ENCODE results near the gene FAM184A. TPM values are rescaled to one million over a fixed set of nuclear protein-coding genes. Genes with fewer than 3 reads are reported as not detected.

The FAM184A gene
- total and polyA plus RNA-seq, 9 of the 15 experiments (the other 6 are each of a cell fraction or from before 2014, with no cell fraction given) = 6.4 to 18.7 (median 13.1) TPM

GRCh38 chr6:118967239-118967638 lies 111.2 kb downstream of the FAM184A start (continued):
- TF ChIP-seq RAD21 (CRISPR knock-in tag; conservative IDR thresholded peaks at IDR 0.05 in 1 of 2, IDR thresholded peaks at IDR 0.05 in 1 of 2) = no peak

- no peaks in the 10 kb centered on the region for H3K27me3 ChIP-seq (ENCODE audit: control insufficient read depth in 2 of 2, insufficient read depth in 2 of 2, low read length in 2 of 2)
- H3K9ac ChIP-seq (ENCODE audit: insufficient read depth in 1 of 2, low read depth in 2 of 2, low read length in 2 of 2) = no peak overlapping the region
- H3K27ac ChIP-seq (ENCODE audit: extremely low read depth, low read depth, low read length) = no peak overlapping the region
- H2AFZ ChIP-seq (ENCODE audit: low read depth, low read length) = no peak overlapping the region
- no peak for TF ChIP-seq MIER1 (IDR thresholded peaks at IDR 0.05; ENCODE audit: low read depth)
- no peak for TF ChIP-seq CREBBP (IDR thresholded peaks at IDR 0.05; ENCODE audit: low read depth, low read length)
- TF ChIP-seq BRF1 (IDR thresholded peaks at IDR 0.05; ENCODE audit: borderline replicate concordance, extremely low read depth, insufficient read length) = no peak
- TF ChIP-seq FOXA1 (IDR thresholded peaks at IDR 0.05; ENCODE audit: borderline replicate concordance) = no peak
- TF ChIP-seq ESRRB (CRISPR knock-in tag; IDR thresholded peaks at IDR 0.05; ENCODE audit: borderline replicate concordance) = no peak
- TF ChIP-seq ATF7 (IDR thresholded peaks at IDR 0.05) = no peak
- TF ChIP-seq HDAC2 (IDR thresholded peaks at IDR 0.05) = no peak
- no peak for TF ChIP-seq POLR2H (tag; IDR thresholded peaks at IDR 0.05; ENCODE audit: low read depth)
- TF ChIP-seq CHD2 (IDR thresholded peaks at IDR 0.05; ENCODE audit: low read depth, low read length) = no peak
- no peak for TF ChIP-seq KAT8 (IDR thresholded peaks at IDR 0.05; ENCODE audit: low read depth)
- no peak for TF ChIP-seq C11orf30 (IDR thresholded peaks at IDR 0.05; ENCODE audit: low read depth)
- TF ChIP-seq POLR2G (IDR thresholded peaks at IDR 0.05; ENCODE audit: low read depth, low read length) = no peak
- TF ChIP-seq RNF2 (IDR thresholded peaks at IDR 0.05) = no peak
- no peak for TF ChIP-seq GTF2A2 (tag; IDR thresholded peaks at IDR 0.05)
- TF ChIP-seq ZNF592 (IDR thresholded peaks at IDR 0.05) = no peak
- no peaks in the 10 kb centered on the region for H3K9me1 ChIP-seq (ENCODE audit: control insufficient read depth, insufficient read depth, low read length)
- no peaks in the 10 kb centered on the region for H4K20me1 ChIP-seq (replicated peaks; ENCODE audit: control insufficient read depth, insufficient read depth, low read length)
- WGBS (ENCODE audit: insufficient coverage, low coverage, missing lambda C conversion rate) = 39% methylated on average over 2 of the region's 2 CpGs
- H3K4me1 ChIP-seq (replicated peaks in 1 of 2; ENCODE audit: control insufficient read depth in 2 of 2, insufficient read depth in 2 of 2, low read length in 2 of 2) = no peaks in the 10 kb centered on the region
- H3K36me3 ChIP-seq (ENCODE audit: control insufficient read depth, insufficient read depth, low read length) = no peaks in the 10 kb centered on the region
- ATAC-seq (no peak), DNase-seq (ENCODE audit: extremely low read depth in 1 of 4, low spot score in 3 of 4) (no peak), FAIRE-seq (peak; percentile 67)
- no peak overlapping the region for H3K4me2 ChIP-seq (ENCODE audit: insufficient read depth, low read length)
- in situ Hi-C loops (cut with MboI) (loop anchor here (5.0 kb wide), 1 partner anchor 146 kb away; no protein-coding TSS in a partner anchor), intact Hi-C loops (cut with micrococcal nuclease) (loop anchor here (5.0 to 10.0 kb wide), 2 partner anchors 376 to 681 kb away; no protein-coding TSS in a partner anchor)
- BruUV-seq (replicated peaks) = no TSS peak
- no peaks in the 10 kb centered on the region for H3K79me2 ChIP-seq (ENCODE audit: control insufficient read depth, insufficient read depth, low read length)
- ChIA-PET CTCF (ENCODE audit: low intra/inter-chr PET ratio) (interaction anchor here (4.1 kb wide), 1 partner anchor 144 kb away, joined by 48 read pairs; no protein-coding TSS in a partner anchor), POLR2A (interaction anchor here (0.7 kb wide), 1 partner anchor 177 kb away, joined by 3 read pairs; no protein-coding TSS in a partner anchor)
- no peaks in the 10 kb centered on the region for H3K9me3 ChIP-seq (replicated peaks; ENCODE audit: control insufficient read depth, insufficient read depth, low read depth, low read length)
- H3K4me3 ChIP-seq = no peak overlapping the region
Observed at GRCh38 chr6:118965843-118966370, 112.6 kb downstream of the FAM184A start.

Measured in K562 (cell line).